HG03175 (cell line): ENCODE measurements around the gene CDC42BPG.

Experiments used
- ATAC-seq: cut with Tn5 transposase; IDR thresholded peaks from one replicate; pipeline ENCODE4 v1.9.1; 2021; ENCODE audit warnings: mild to moderate bottlenecking, moderate library complexity; ENCODE audit not compliant: unreplicated experiment

Gene CDC42BPG

GRCh38 chr11:64864473-64865285 is 20.2 kb upstream of the CDC42BPG start:
- ATAC-seq = peak; percentile 26

- no peak for ATAC-seq
Measured at GRCh38 chr11:64864135-64864472, 19.7 kb upstream of the CDC42BPG start.

GRCh38 chr11:64863391-64864060 is 19.1 kb upstream of the CDC42BPG start:
- ATAC-seq = no peak

- no peak for ATAC-seq
Measured at GRCh38 chr11:64862987-64863390, 18.5 kb upstream of the CDC42BPG start.

- no peak for ATAC-seq
Measured at GRCh38 chr11:64861227-64861975, 16.9 kb upstream of the CDC42BPG start.

GRCh38 chr11:64859542-64860414 is 15.3 kb upstream of the CDC42BPG start:
- ATAC-seq = peak; percentile 80

- peak; percentile 17 for ATAC-seq
Measured at GRCh38 chr11:64858467-64859263, 14.2 kb upstream of the CDC42BPG start.

GRCh38 chr11:64857485-64857884 is 13.0 kb upstream of the CDC42BPG start:
- no peak for ATAC-seq

GRCh38 chr11:64856382-64857227 is 12.2 kb upstream of the CDC42BPG start:
- ATAC-seq = no peak

GRCh38 chr11:64855596-64856304 is 11.3 kb upstream of the CDC42BPG start:
- ATAC-seq = no peak

- no peak for ATAC-seq
Measured at GRCh38 chr11:64854534-64855502, 10.4 kb upstream of the CDC42BPG start.

- ATAC-seq = no peak
Measured at GRCh38 chr11:64854157-64854533, 9.7 kb upstream of the CDC42BPG start.

- no peak for ATAC-seq
Measured at GRCh38 chr11:64853709-64854108, 9.3 kb upstream of the CDC42BPG start.

GRCh38 chr11:64852804-64853509 is 8.5 kb upstream of the CDC42BPG start:
- no peak for ATAC-seq

GRCh38 chr11:64851831-64852351 is 7.4 kb upstream of the CDC42BPG start:
- peak; percentile 21 for ATAC-seq

- peak; percentile 66 for ATAC-seq
Measured at GRCh38 chr11:64850979-64851567, 6.6 kb upstream of the CDC42BPG start.
